B cell (primary cell): ENCODE measurements around the gene PVR.

Experiments
- CTCF ChIP-seq: fragments of 200-600 bp; IDR thresholded peaks from one replicate; pipeline ENCODE4 v1.8.0; 2022; ENCODE audit warnings: antibody characterized with exemption, mild to moderate bottlenecking
- EZH2 ChIP-seq: IDR thresholded peaks from 2 replicates; pipeline ENCODE4 v1.6.1; 2012; ENCODE audit warnings: borderline replicate concordance, low read depth, mild to moderate bottlenecking, moderate library complexity, low read length; ENCODE audit not compliant: insufficient read depth, poor library complexity, severe bottlenecking

DNA sequence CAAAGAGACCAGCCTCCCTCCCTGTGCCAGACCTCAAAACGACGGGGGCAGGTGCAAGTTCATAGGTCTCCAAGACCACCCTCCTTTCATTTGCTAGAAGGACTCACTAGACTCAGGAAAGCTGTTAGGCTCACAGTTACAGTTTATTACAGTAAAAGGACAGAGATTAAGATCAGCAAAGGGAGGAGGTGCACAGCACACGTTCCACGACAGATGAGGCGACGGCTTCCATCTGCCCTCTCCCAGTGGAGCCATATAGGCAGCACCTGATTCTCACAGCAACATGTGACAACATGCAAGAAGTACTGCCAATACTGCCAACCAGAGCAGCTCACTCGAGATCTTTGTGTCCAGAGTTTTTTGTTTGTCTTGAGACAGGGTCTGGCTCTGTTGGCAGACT lies 18.2 kb downstream of the PVR start:
- no peak for TF ChIP-seq CTCF
- no peak for TF ChIP-seq EZH2
